ENCODE measurements around the gene FBF1.
A peak's percentile ranks its signal among the peaks of the same experiment; 100 is the strongest.
"Not testable (repeated sequence)": the region's sequence is repeated elsewhere in the genome, so short reads cannot be mapped to it uniquely, and the experiment has no call there.

The FBF1 gene

DNA sequence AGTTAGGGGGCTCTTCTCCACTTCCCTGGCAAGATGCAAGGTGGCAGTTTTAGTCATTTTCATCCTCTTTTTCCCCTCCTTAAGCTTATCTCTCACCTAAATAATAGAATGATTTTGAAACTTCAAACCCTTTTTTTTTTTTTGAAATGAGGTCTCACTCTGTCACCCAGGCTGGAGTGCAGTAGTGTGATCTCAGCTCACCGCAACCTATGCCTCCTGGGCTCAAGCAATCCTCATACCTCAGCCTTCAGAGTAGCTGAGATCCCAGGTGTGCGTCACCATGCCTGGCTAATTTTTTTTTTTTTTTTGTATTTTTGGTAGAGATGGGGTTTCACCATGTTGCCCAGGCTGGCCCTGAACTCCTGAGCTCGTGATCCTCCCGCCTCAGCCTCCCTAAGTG is 76.0 kb downstream of the FBF1 start:
- H3F3A ChIP-seq (ENCODE audit: low read depth); H3K9me2 ChIP-seq (replicated peaks; ENCODE audit: low read depth, low read length); H3K36me3 ChIP-seq (ENCODE audit: insufficient read depth, low read length); H3K4me3 ChIP-seq (ENCODE audit: low read length, poor library complexity, severe bottlenecking); H3K79me2 ChIP-seq (ENCODE audit: insufficient read depth, low read length); H4K20me1 ChIP-seq (ENCODE audit: insufficient read depth, low read length, poor library complexity, severe bottlenecking); H3K27me3 ChIP-seq (ENCODE audit: insufficient read depth, low read length, poor library complexity, severe bottlenecking); H3K9me3 ChIP-seq (ENCODE audit: insufficient read depth, low read depth, low read length): not testable (repeated sequence)
- Histone ChIP-seq H3K4me2 (ENCODE audit: low read depth, low read length, poor library complexity, severe bottlenecking) (peak overlapping the region; percentile 56), H3K4me1 (ENCODE audit: insufficient read depth, low read length, poor library complexity, severe bottlenecking) (peaks cover 17% of the 10 kb centered on the region), H2AFZ (ENCODE audit: low read length) (peak overlapping the region; percentile 46; the same call in 1 of the 2 replicates), H3K9ac (ENCODE audit: low read depth, low read length, poor library complexity, severe bottlenecking) (peak overlapping the region; percentile 34)

DNA sequence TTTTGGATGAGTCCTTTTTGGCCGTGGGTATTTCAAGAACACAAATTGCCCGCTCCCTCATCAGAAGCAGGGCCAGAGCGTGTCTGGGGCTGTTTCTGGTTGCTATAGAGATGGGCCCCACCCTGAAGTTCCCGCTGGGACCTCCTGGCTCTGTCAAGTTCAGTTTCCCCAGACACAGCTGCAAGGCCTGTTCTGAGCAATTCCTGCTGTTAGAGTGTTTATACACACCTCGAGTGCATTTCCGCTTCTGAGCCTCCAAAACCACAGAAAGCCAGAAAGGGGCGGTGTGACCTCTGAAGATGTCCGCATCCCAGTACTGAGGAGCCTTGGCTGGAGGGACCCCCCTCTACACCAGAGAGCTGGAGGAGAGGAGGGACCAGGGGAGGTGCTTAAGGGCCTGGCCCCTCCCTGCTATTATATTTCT is 76.4 kb downstream of the FBF1 start:
- Histone ChIP-seq H3K4me2 (ENCODE audit: low read depth, low read length, poor library complexity, severe bottlenecking) (peak overlapping the region; percentile 56), H4K20me1 (ENCODE audit: insufficient read depth, low read length, poor library complexity, severe bottlenecking) (no peaks in the 10 kb centered on the region), H3K9me3 (ENCODE audit: insufficient read depth, low read depth, low read length) (no peaks in the 10 kb centered on the region), H3K79me2 (ENCODE audit: insufficient read depth, low read length) (no peaks in the 10 kb centered on the region), H3K4me3 (ENCODE audit: low read length, poor library complexity, severe bottlenecking) (peak overlapping the region; percentile 46), H3K9me2 (replicated peaks; ENCODE audit: low read depth, low read length) (no peaks in the 10 kb centered on the region), H2AFZ (ENCODE audit: low read length) (peak overlapping the region; percentile 46; the same call in 1 of the 2 replicates), H3K36me3 (ENCODE audit: insufficient read depth, low read length) (no peaks in the 10 kb centered on the region), H3F3A (ENCODE audit: low read depth) (peaks cover 4% of the 10 kb centered on the region; the same call in 1 of the 2 replicates), H3K4me1 (ENCODE audit: insufficient read depth, low read length, poor library complexity, severe bottlenecking) (peaks cover 17% of the 10 kb centered on the region), H3K27me3 (ENCODE audit: insufficient read depth, low read length, poor library complexity, severe bottlenecking) (no peaks in the 10 kb centered on the region), H3K9ac (ENCODE audit: low read depth, low read length, poor library complexity, severe bottlenecking) (peak overlapping the region; percentile 34)
- TF ChIP-seq, protein P1, sequence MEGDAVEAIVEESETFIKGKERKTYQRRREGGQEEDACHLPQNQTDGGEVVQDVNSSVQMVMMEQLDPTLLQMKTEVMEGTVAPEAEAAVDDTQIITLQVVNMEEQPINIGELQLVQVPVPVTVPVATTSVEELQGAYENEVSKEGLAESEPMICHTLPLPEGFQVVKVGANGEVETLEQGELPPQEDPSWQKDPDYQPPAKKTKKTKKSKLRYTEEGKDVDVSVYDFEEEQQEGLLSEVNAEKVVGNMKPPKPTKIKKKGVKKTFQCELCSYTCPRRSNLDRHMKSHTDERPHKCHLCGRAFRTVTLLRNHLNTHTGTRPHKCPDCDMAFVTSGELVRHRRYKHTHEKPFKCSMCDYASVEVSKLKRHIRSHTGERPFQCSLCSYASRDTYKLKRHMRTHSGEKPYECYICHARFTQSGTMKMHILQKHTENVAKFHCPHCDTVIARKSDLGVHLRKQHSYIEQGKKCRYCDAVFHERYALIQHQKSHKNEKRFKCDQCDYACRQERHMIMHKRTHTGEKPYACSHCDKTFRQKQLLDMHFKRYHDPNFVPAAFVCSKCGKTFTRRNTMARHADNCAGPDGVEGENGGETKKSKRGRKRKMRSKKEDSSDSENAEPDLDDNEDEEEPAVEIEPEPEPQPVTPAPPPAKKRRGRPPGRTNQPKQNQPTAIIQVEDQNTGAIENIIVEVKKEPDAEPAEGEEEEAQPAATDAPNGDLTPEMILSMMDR (conservative IDR thresholded peaks at IDR 0.05; ENCODE audit: low read length): no peak
- no peak for TF ChIP-seq EZH2phosphoT487 (IDR thresholded peaks at IDR 0.05; ENCODE audit: borderline replicate concordance)

DNA sequence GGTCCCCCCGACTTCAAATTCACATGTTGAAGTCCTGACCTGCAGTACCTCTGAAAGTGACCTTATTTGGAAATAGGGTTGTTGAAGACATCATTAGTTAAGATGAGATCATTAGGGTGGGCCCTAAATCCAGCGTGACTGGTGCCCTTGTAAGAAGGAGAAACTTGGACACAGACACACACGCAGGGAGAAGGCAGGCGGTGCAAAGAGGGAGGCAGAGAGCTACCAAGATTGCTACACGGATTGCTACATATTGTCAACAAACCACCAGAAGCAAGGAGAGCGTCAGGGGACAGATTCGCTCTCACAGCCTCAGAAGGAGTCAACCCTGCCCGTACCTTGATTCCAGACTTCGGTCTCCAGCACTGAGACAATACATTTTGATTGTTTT is 78.9 kb downstream of the FBF1 start:
- Histone ChIP-seq H4K20me1 (ENCODE audit: insufficient read depth, low read length, poor library complexity, severe bottlenecking) (no peaks in the 10 kb centered on the region), H3K36me3 (ENCODE audit: insufficient read depth, low read length) (no peaks in the 10 kb centered on the region), H3K9me2 (replicated peaks; ENCODE audit: low read depth, low read length) (no peaks in the 10 kb centered on the region), H3K4me3 (ENCODE audit: low read length, poor library complexity, severe bottlenecking) (no peak overlapping the region), H3K9me3 (ENCODE audit: insufficient read depth, low read depth, low read length) (no peaks in the 10 kb centered on the region), H2AFZ (ENCODE audit: low read length) (no peak overlapping the region), H3K27me3 (ENCODE audit: insufficient read depth, low read length, poor library complexity, severe bottlenecking) (no peaks in the 10 kb centered on the region), H3K9ac (ENCODE audit: low read depth, low read length, poor library complexity, severe bottlenecking) (no peak overlapping the region), H3F3A (ENCODE audit: low read depth) (peaks cover 10% of the 10 kb centered on the region; the same call in 1 of the 2 replicates), H3K4me2 (ENCODE audit: low read depth, low read length, poor library complexity, severe bottlenecking) (no peak overlapping the region), H3K4me1 (ENCODE audit: insufficient read depth, low read length, poor library complexity, severe bottlenecking) (peaks cover 29% of the 10 kb centered on the region), H3K79me2 (ENCODE audit: insufficient read depth, low read length) (no peaks in the 10 kb centered on the region)
- TF ChIP-seq, protein P1 (conservative IDR thresholded peaks at IDR 0.05; ENCODE audit: low read length): no peak
- TF ChIP-seq EZH2phosphoT487 (IDR thresholded peaks at IDR 0.05; ENCODE audit: borderline replicate concordance): no peak
